ENCODE results near the gene NRAS.

The NRAS gene

GRCh38 chr1:114749835-114750234 is 33.3 kb upstream of the NRAS start:
- H3K27ac ChIP-seq (ENCODE audit: low read depth, low read length), result no peak overlapping the region

GRCh38 chr1:114746450-114747121 is 30.0 kb upstream of the NRAS start:
- whole genome bisulfite sequencing (ENCODE audit: extremely low coverage, insufficient coverage, low lambda C conversion rate), result no CpG with 5 or more reads among the region's 6 CpGs
- Histone ChIP-seq H2BK120ac (ENCODE audit: low read depth, low read length) (no peak overlapping the region), H3K4me1 (ENCODE audit: control insufficient read depth, low read depth, low read length) (no peaks in the 10 kb centered on the region), H3K36me3 (ENCODE audit: control insufficient read depth, insufficient read depth, low read length) (peaks cover 2% of the 10 kb centered on the region), H3K9ac (ENCODE audit: low read length) (no peak overlapping the region), H2AK5ac (ENCODE audit: low read length) (no peak overlapping the region), H3K27me3 (ENCODE audit: insufficient read depth, low read length, poor library complexity) (no peaks in the 10 kb centered on the region), H2BK5ac (ENCODE audit: low read length) (no peak overlapping the region), H3K18ac (ENCODE audit: low read length) (no peak overlapping the region), H4K8ac (ENCODE audit: low read depth, low read length) (no peak overlapping the region), H3K79me1 (ENCODE audit: low read length) (peaks cover 3% of the 10 kb centered on the region), H3K23ac (ENCODE audit: low read length) (no peak overlapping the region), H2BK15ac (replicated peaks; ENCODE audit: low read depth) (no peak overlapping the region), H3K4me2 (ENCODE audit: low read length) (no peak overlapping the region), H3K4ac (ENCODE audit: low read depth, low read length) (no peak overlapping the region), H3K56ac (ENCODE audit: low read length) (no peak overlapping the region), H3K4me3 (ENCODE audit: low read length) (no peak overlapping the region), H3K79me2 (ENCODE audit: control insufficient read depth, insufficient read depth, low read length) (peaks cover 66% of the 10 kb centered on the region), H4K5ac (ENCODE audit: low read length) (no peak overlapping the region), H3K27ac (ENCODE audit: low read depth, low read length) (no peak overlapping the region)
- no peak for DNase-seq

More at GRCh38 chr1:114749835-114750234, 33.3 kb upstream of the NRAS start:
- no peak overlapping the region for H3K18ac ChIP-seq (ENCODE audit: low read length)
- H3K36me3 ChIP-seq (ENCODE audit: control insufficient read depth, insufficient read depth, low read length), result peaks cover 2% of the 10 kb centered on the region
- no peak overlapping the region for H2AK5ac ChIP-seq (ENCODE audit: low read length)
- H3K79me1 ChIP-seq (ENCODE audit: low read length), result peaks cover 1% of the 10 kb centered on the region
- H2BK5ac ChIP-seq (ENCODE audit: low read length), result no peak overlapping the region
- H3K4me3 ChIP-seq (ENCODE audit: low read length), result no peak overlapping the region
- H4K5ac ChIP-seq (ENCODE audit: low read length), result no peak overlapping the region
- no peak overlapping the region for H2BK120ac ChIP-seq (ENCODE audit: low read depth, low read length)
- no peak overlapping the region for H4K8ac ChIP-seq (ENCODE audit: low read depth, low read length)
- no peak overlapping the region for H3K56ac ChIP-seq (ENCODE audit: low read length)
- no peaks in the 10 kb centered on the region for H3K27me3 ChIP-seq (ENCODE audit: insufficient read depth, low read length, poor library complexity)
- no peak overlapping the region for H3K9ac ChIP-seq (ENCODE audit: low read length)
- DNase-seq, result no peak
- no peak overlapping the region for H3K23ac ChIP-seq (ENCODE audit: low read length)
- peaks cover 3% of the 10 kb centered on the region for H3K4me1 ChIP-seq (ENCODE audit: control insufficient read depth, low read depth, low read length)
- H3K4me2 ChIP-seq (ENCODE audit: low read length), result no peak overlapping the region
- H3K4ac ChIP-seq (ENCODE audit: low read depth, low read length), result no peak overlapping the region
- H3K79me2 ChIP-seq (ENCODE audit: control insufficient read depth, insufficient read depth, low read length), result peaks cover 74% of the 10 kb centered on the region
- no CpG with 5 or more reads among the region's 5 CpGs for WGBS (ENCODE audit: extremely low coverage, insufficient coverage, low lambda C conversion rate)
- H2BK15ac ChIP-seq (replicated peaks; ENCODE audit: low read depth), result no peak overlapping the region

- no peak overlapping the region for H2BK5ac ChIP-seq (ENCODE audit: low read length)
- WGBS (ENCODE audit: extremely low coverage, insufficient coverage, low lambda C conversion rate), result no CpG with 5 or more reads among the region's 2 CpGs
- no peak overlapping the region for H2BK15ac ChIP-seq (replicated peaks; ENCODE audit: low read depth)
- no peak overlapping the region for H3K4me3 ChIP-seq (ENCODE audit: low read length)
- no peak overlapping the region for H3K4me2 ChIP-seq (ENCODE audit: low read length)
- H2BK120ac ChIP-seq (ENCODE audit: low read depth, low read length), result no peak overlapping the region
- no peak overlapping the region for H4K5ac ChIP-seq (ENCODE audit: low read length)
- no peaks in the 10 kb centered on the region for H3K27me3 ChIP-seq (ENCODE audit: insufficient read depth, low read length, poor library complexity)
- no peak overlapping the region for H3K4ac ChIP-seq (ENCODE audit: low read depth, low read length)
- H3K18ac ChIP-seq (ENCODE audit: low read length), result no peak overlapping the region
- no peak overlapping the region for H3K23ac ChIP-seq (ENCODE audit: low read length)
- H3K4me1 ChIP-seq (ENCODE audit: control insufficient read depth, low read depth, low read length), result no peaks in the 10 kb centered on the region
- peaks cover 2% of the 10 kb centered on the region for H3K36me3 ChIP-seq (ENCODE audit: control insufficient read depth, insufficient read depth, low read length)
- peaks cover 63% of the 10 kb centered on the region for H3K79me2 ChIP-seq (ENCODE audit: control insufficient read depth, insufficient read depth, low read length)
- no peak overlapping the region for H2AK5ac ChIP-seq (ENCODE audit: low read length)
- no peak overlapping the region for H3K56ac ChIP-seq (ENCODE audit: low read length)
- DNase-seq, result no peak
- H3K9ac ChIP-seq (ENCODE audit: low read length), result no peak overlapping the region
- H3K27ac ChIP-seq (ENCODE audit: low read depth, low read length), result no peak overlapping the region
- no peak overlapping the region for H4K8ac ChIP-seq (ENCODE audit: low read depth, low read length)
- peaks cover 3% of the 10 kb centered on the region for H3K79me1 ChIP-seq (ENCODE audit: low read length)
Observed at GRCh38 chr1:114745291-114745690, 28.7 kb upstream of the NRAS start.

- H3K36me3 ChIP-seq (ENCODE audit: control insufficient read depth, insufficient read depth, low read length), result no peaks in the 10 kb centered on the region
- no peak overlapping the region for H4K5ac ChIP-seq (ENCODE audit: low read length)
- WGBS (ENCODE audit: extremely low coverage, insufficient coverage, low lambda C conversion rate), result no CpG with 5 or more reads among the region's 11 CpGs
- H2AK5ac ChIP-seq (ENCODE audit: low read length), result no peak overlapping the region
- no peak overlapping the region for H3K23ac ChIP-seq (ENCODE audit: low read length)
- no peak overlapping the region for H2BK15ac ChIP-seq (replicated peaks; ENCODE audit: low read depth)
- no peak overlapping the region for H3K4me2 ChIP-seq (ENCODE audit: low read length)
- H3K4me1 ChIP-seq (ENCODE audit: control insufficient read depth, low read depth, low read length), result no peaks in the 10 kb centered on the region
- no peak overlapping the region for H3K18ac ChIP-seq (ENCODE audit: low read length)
- no peak overlapping the region for H4K8ac ChIP-seq (ENCODE audit: low read depth, low read length)
- no peak for DNase-seq
- no peak overlapping the region for H2BK120ac ChIP-seq (ENCODE audit: low read depth, low read length)
- H2BK5ac ChIP-seq (ENCODE audit: low read length), result no peak overlapping the region
- no peaks in the 10 kb centered on the region for H3K27me3 ChIP-seq (ENCODE audit: insufficient read depth, low read length, poor library complexity)
- no peak overlapping the region for H3K4ac ChIP-seq (ENCODE audit: low read depth, low read length)
- H3K27ac ChIP-seq (ENCODE audit: low read depth, low read length), result no peak overlapping the region
- peaks cover 4% of the 10 kb centered on the region for H3K79me1 ChIP-seq (ENCODE audit: low read length)
- H3K9ac ChIP-seq (ENCODE audit: low read length), result no peak overlapping the region
- H3K56ac ChIP-seq (ENCODE audit: low read length), result no peak overlapping the region
- H3K79me2 ChIP-seq (ENCODE audit: control insufficient read depth, insufficient read depth, low read length), result peaks cover 54% of the 10 kb centered on the region
- no peak overlapping the region for H3K4me3 ChIP-seq (ENCODE audit: low read length)
Observed at GRCh38 chr1:114741963-114742746, 25.6 kb upstream of the NRAS start.

- no peak overlapping the region for H2AK5ac ChIP-seq (ENCODE audit: low read length)
- H4K8ac ChIP-seq (ENCODE audit: low read depth, low read length), result no peak overlapping the region
- no peak overlapping the region for H3K23ac ChIP-seq (ENCODE audit: low read length)
- no peaks in the 10 kb centered on the region for H3K4me1 ChIP-seq (ENCODE audit: control insufficient read depth, low read depth, low read length)
- peaks cover 39% of the 10 kb centered on the region for H3K79me2 ChIP-seq (ENCODE audit: control insufficient read depth, insufficient read depth, low read length)
- peaks cover 5% of the 10 kb centered on the region for H3K79me1 ChIP-seq (ENCODE audit: low read length)
- no peaks in the 10 kb centered on the region for H3K27me3 ChIP-seq (ENCODE audit: insufficient read depth, low read length, poor library complexity)
- no peak overlapping the region for H4K5ac ChIP-seq (ENCODE audit: low read length)
- no peak overlapping the region for H2BK5ac ChIP-seq (ENCODE audit: low read length)
- H2BK120ac ChIP-seq (ENCODE audit: low read depth, low read length), result no peak overlapping the region
- no peak overlapping the region for H3K27ac ChIP-seq (ENCODE audit: low read depth, low read length)
- no peak for DNase-seq
- H3K9ac ChIP-seq (ENCODE audit: low read length), result no peak overlapping the region
- H3K4ac ChIP-seq (ENCODE audit: low read depth, low read length), result no peak overlapping the region
- H3K36me3 ChIP-seq (ENCODE audit: control insufficient read depth, insufficient read depth, low read length), result peaks cover 6% of the 10 kb centered on the region
- H3K56ac ChIP-seq (ENCODE audit: low read length), result no peak overlapping the region
- H3K4me2 ChIP-seq (ENCODE audit: low read length), result no peak overlapping the region
- H3K4me3 ChIP-seq (ENCODE audit: low read length), result no peak overlapping the region
- H3K18ac ChIP-seq (ENCODE audit: low read length), result no peak overlapping the region
- WGBS (ENCODE audit: extremely low coverage, insufficient coverage, low lambda C conversion rate), result no CpG with 5 or more reads among the region's 1 CpG
- H2BK15ac ChIP-seq (replicated peaks; ENCODE audit: low read depth), result no peak overlapping the region
Observed at GRCh38 chr1:114740331-114740730, 23.8 kb upstream of the NRAS start.

All from mesendoderm (in vitro differentiated cells).